Stimulated activated CD4-positive, alpha-beta T cell treated with anti-CD3 and anti-CD28 coated beads, Interleukin-2, amount 100 ng/mL, for 4 hours (primary cell): ENCODE results near the gene SULT1A1.

ENCODE experiments used
- DNase-seq: peaks from one replicate; pipeline ENCODE4 v3.0.0-alpha.2; 2020; ENCODE audit warnings: low read depth

Gene SULT1A1

DNA sequence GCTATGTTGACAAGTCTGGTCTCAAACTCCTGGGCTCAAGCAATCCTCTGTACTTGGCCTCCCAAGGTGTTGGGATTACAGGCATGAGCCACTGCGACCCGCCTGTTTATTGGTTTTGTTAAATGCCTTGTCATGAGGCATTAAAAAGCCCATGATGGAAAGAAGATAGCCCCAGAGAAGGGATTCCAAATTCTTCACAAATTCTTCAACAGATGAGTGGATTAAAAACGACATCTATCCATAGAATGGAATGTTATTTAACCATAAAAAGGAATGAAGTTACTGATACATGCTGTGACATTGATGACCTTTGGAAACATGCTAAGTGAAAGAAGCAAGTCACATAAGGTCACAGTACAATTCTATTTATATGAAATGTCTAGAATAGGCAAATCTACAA, 51.4 kb downstream of the SULT1A1 start:
- DNase-seq = no peak

DNA sequence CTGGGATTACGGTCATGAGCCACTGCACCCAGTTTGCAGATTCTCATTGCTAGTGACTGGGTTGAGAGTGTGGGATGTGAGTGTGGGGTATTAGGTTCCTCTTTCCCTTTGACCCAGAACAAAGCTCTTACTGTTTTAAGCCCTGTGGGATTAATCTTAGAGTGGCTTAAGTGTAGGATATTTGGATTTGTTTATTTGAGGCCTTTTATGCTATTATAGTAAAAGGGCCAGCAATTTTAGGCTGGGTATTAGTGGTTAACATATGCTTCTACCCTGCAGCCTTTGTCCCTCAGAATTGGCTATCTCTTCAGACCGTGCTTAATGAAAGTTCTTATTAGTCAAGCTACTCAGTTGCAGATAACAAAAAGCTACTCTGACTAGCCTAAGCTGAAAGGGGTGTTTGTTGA, 52.9 kb downstream of the SULT1A1 start:
- DNase-seq = no peak

DNA sequence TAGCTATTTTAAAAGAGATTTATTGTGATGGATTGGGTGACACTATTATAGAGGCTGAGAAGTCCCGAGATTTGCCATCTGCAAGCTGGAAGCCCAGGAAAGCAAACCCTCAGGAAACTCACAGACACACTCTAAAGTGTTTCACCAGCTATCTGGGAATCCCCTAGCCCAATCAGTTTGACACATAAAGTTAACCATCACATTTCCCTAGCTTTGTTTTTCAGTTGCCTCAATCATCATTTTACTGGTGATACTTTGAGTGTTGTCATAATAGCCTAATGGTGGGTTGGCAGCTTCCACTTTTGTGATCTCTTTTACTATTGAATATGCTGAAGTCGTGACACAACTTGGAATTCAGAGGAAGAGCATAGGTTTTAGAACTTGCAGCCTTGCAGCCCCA, 54.3 kb downstream of the SULT1A1 start:
- no peak for DNase-seq
